A673 (cell line): ENCODE data around the gene OR9G4. TPM values are rescaled to one million over a fixed set of nuclear protein-coding genes. Genes with fewer than 3 reads are reported as not detected.

Source experiments
- BruUV-seq: library from RNA; stranded (reverse); fragments of 400-500 nt; replicated peaks from 2 replicates; lab custom pipeline; 2021; lab: Mats Ljungman, UMichigan
- CTCF ChIA-PET: fragments of 300-600 bp; sonication (Branson Sonifier 250); formaldehyde crosslinking; loops from one replicate; lab custom pipeline; 2022; ENCODE audit warnings: antibody characterized with exemption; lab: Charles Lee
- POLR2A ChIA-PET: fragments of 300-600 bp; sonication (Branson Sonifier 250); formaldehyde crosslinking; loops from one replicate; lab custom pipeline; 2022; ENCODE audit warnings: antibody characterized with exemption; ENCODE audit not compliant: low non-redundant PET; lab: Charles Lee
- DNase-seq: peaks from one replicate; pipeline ENCODE4 v3.0.0-alpha.2; 2015; ENCODE audit warnings: low spot score
- H3K27ac ChIP-seq: fragments of 200-600 bp; sonication (generic); 2 replicates; pipeline ENCODE4 v1.5.1; 2016; ENCODE audit warnings: mixed run types, low read depth, mild to moderate bottlenecking, mixed read lengths, antibody characterized with exemption, low read length; ENCODE audit not compliant: poor library complexity, severe bottlenecking
- H3K27me3 ChIP-seq: fragments of 200-600 bp; sonication (generic); replicated peaks from 2 replicates; pipeline ENCODE4 v1.6.1; 2017; ENCODE audit warnings: mixed run types, low read depth, mild to moderate bottlenecking, mixed read lengths, antibody characterized with exemption, low read length; ENCODE audit not compliant: insufficient read depth, poor library complexity
- H3K36me3 ChIP-seq: fragments of 200-600 bp; sonication (generic); 2 replicates; pipeline ENCODE4 v1.6.1; 2016; ENCODE audit warnings: mixed run types, mild to moderate bottlenecking, mixed read lengths, antibody characterized with exemption, low read length; ENCODE audit not compliant: insufficient read depth, poor library complexity, severe bottlenecking
- H3K4me1 ChIP-seq: fragments of 200-600 bp; sonication (generic); 2 replicates; pipeline ENCODE4 v1.6.1; 2017; ENCODE audit warnings: mixed run types, mild to moderate bottlenecking, mixed read lengths, antibody characterized with exemption, low read length; ENCODE audit not compliant: insufficient read depth, poor library complexity, severe bottlenecking
- H3K4me3 ChIP-seq: fragments of 200-600 bp; sonication (generic); 2 replicates; pipeline ENCODE4 v1.5.1; 2016; ENCODE audit warnings: low read depth, mixed run types, mild to moderate bottlenecking, mixed read lengths, low read length; ENCODE audit not compliant: poor library complexity, severe bottlenecking
- H3K9me3 ChIP-seq: fragments of 200-600 bp; sonication (generic); 2 replicates; pipeline ENCODE4 v1.6.1; 2016; ENCODE audit warnings: mixed run types, low read depth, mild to moderate bottlenecking, mixed read lengths, antibody characterized with exemption, low read length; ENCODE audit not compliant: poor library complexity, severe bottlenecking
- CTCF ChIP-seq: fragments of 300-800, 200-600 bp; sonication (generic); conservative IDR thresholded peaks from 2 replicates; pipeline ENCODE4 v1.5.1; 2017; ENCODE audit warnings: low read depth, mild to moderate bottlenecking, antibody characterized with exemption, low read length, moderate library complexity, mixed read lengths
- EZH2 ChIP-seq: fragments of 200-600 bp; sonication (generic); IDR thresholded peaks from 2 replicates; pipeline ENCODE4 v1.6.1; 2017; ENCODE audit warnings: borderline replicate concordance, low read depth, mild to moderate bottlenecking, mixed read lengths, antibody characterized with exemption, low read length; ENCODE audit not compliant: poor library complexity, severe bottlenecking
- intact Hi-C: fragments of 100-400 bp; cut with micrococcal nuclease; formaldehyde crosslinking; loops from one replicate; pipeline ENCODE4 v1.10.0; 2022; ENCODE audit not compliant: unreplicated experiment
- total RNA-seq: library from RNA; stranded (reverse); gene quantifications from 2 replicates; pipeline ENCODE4 v1.2.3, GENCODE V29; 2021

The OR9G4 gene
- total RNA-seq, 1 experiment from 2014 or later, result not detected

GRCh38 chr11:56720513-56720912 is 28.0 kb downstream of the OR9G4 start:
- ChIA-PET POLR2A (no interaction called here), CTCF (no interaction called here)
- H3K27me3 ChIP-seq, result no peaks in the 10 kb centered on the region
- TF ChIP-seq EZH2, result no peak
- TF ChIP-seq CTCF, result no peak
- intact Hi-C loops, result no loop called here
- peaks cover 4% of the 10 kb centered on the region for H3K9me3 ChIP-seq
- H3K4me1 ChIP-seq, result no peaks in the 10 kb centered on the region
- no peak for DNase-seq
- no TSS peak for BruUV-seq
- no peak overlapping the region for H3K4me3 ChIP-seq
- H3K27ac ChIP-seq, result no peak overlapping the region
- no peaks in the 10 kb centered on the region for H3K36me3 ChIP-seq

GRCh38 chr11:56716379-56716854 is 32.1 kb downstream of the OR9G4 start:
- Histone ChIP-seq H3K27me3 (no peaks in the 10 kb centered on the region), H3K4me3 (no peak overlapping the region), H3K36me3 (no peaks in the 10 kb centered on the region), H3K27ac (no peak overlapping the region), H3K9me3 (peaks cover 4% of the 10 kb centered on the region), H3K4me1 (no peaks in the 10 kb centered on the region)
- BruUV-seq, result no TSS peak
- TF ChIP-seq CTCF (no peak), EZH2 (no peak)
- ChIA-PET CTCF (no interaction called here), POLR2A (no interaction called here)
- DNase-seq, result no peak
- intact Hi-C loops, result no loop called here

- Histone ChIP-seq H3K4me3 (no peak overlapping the region), H3K9me3 (no peaks in the 10 kb centered on the region), H3K4me1 (no peaks in the 10 kb centered on the region), H3K27me3 (no peaks in the 10 kb centered on the region), H3K36me3 (no peaks in the 10 kb centered on the region), H3K27ac (no peak overlapping the region)
- no peak for TF ChIP-seq CTCF
- TF ChIP-seq EZH2, result no peak
- no TSS peak for BruUV-seq
- POLR2A ChIA-PET, result no interaction called here
- no peak for DNase-seq
- CTCF ChIA-PET, result no interaction called here
- intact Hi-C loops, result no loop called here
These were observed 34.3 kb downstream of the OR9G4 start for GRCh38 chr11:56714206-56714605.
